ENCODE results near the gene SSNA1.
"Not testable (repeated sequence)": the region's sequence is repeated elsewhere in the genome, so short reads cannot be mapped to it uniquely, and the experiment has no call there.

SSNA1 gene

DNA sequence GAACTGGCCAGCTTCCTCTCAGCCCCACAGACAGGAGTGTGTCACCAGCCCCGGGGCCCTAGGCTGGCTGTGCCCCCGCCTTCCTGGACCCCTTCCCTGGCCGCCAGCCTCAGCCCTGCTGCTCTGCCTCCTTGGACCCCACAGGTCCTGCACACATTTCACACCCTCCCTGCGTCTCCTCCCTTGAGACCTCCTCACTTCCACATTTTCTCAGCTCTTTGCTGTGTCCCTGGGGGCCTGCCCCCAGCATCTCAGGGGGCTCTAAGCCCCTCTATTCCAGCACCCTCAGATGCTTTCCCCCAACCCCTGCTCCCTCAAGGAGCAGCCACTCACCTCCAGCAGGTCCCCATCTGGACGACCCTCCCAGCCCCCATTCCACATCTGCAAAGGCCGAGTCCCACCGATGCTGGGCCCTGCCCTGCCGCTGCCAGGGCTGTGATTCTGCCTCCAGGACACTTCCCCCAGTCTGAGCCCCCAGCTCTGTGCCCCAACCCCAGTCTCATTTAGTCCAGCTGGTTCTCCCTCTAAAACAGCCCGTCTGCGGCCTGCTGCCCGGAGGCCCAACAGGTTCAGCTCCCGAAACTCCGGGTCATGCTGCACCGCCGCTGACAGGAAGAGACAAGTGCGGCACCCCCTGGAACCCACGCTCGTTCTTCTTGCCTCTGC lies 46.4 kb downstream of the SSNA1 start:
- no peak for DNase-seq

- DNase-seq = no peak
Measured at GRCh38 chr9:137235424-137236237, 47.2 kb downstream of the SSNA1 start.

DNA sequence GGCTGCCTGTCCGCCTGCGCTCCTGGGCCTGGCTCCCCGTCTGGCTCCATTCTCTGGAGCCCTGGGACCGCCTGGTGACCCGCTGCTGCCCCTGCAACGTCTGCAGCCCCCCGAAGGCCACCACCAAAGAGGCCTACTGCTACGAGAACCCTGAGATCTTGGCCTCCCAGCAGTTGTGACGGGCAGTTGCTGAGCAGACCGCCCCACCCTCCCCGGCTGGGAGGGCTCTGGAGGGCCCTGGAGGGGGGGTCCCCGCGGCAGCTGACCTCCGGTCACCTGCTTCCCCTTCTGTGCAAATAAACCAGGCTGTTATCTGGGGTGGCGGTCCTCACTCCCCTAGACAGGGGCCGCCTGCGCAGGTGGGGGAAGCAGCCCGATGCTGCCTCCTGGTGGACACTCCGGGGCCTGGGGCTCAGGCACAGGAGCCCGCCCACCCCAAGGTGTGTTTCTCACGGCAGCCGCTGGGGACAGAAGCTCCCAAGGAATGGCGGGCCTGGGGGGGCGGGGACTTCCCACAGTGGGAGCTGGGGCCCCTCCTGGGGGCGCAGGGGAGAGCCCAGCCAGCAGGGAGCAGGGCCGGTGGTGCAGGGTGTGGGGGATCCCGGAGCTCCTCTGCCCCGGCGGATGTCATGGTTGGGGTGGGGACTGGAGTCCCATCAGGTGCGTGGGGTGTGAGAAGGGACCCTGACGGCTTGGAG lies 47.9 kb downstream of the SSNA1 start:
- DNase-seq = no peak

DNA sequence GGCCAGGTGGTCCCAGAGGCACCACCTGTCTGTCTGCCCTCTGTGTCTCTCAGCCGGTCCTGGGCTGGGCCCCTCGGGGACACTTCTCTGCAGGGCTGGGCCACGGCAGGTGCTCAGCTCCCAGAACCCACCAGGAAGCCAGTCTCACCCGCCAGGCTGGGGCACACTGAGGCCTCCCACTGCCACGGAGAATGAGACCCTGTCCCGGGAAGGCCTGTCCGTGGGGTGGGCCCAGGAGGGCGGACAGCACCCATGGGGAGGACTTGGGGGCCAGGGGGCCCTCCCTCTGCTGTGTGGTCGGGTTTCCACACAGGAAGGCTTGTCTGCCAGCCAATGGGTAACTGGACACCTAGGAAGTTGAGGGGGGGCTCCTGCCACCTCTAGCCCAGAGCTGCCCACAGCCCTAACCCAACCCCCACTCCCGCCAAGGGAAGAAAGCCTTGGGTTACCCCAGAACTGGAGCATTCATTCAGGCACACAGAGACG lies 48.5 kb downstream of the SSNA1 start:
- no peak for DNase-seq

GRCh38 chr9:137237759-137238726 lies 49.6 kb downstream of the SSNA1 start:
- no peak for DNase-seq

- DNase-seq = not testable (repeated sequence)
Measured at GRCh38 chr9:137239541-137240200, 51.2 kb downstream of the SSNA1 start.
